ENCODE results near the gene RPS27A.
A peak's percentile ranks its signal among the peaks of the same experiment; 100 is the strongest.
"Not testable (repeated sequence)": the region's sequence is repeated elsewhere in the genome, so short reads cannot be mapped to it uniquely, and the experiment has no call there.

The RPS27A gene

GRCh38 chr2:55239656-55240222, 7.3 kb downstream of the RPS27A start:
- DNase-seq, result no peak

GRCh38 chr2:55241582-55241981, 9.1 kb downstream of the RPS27A start:
- not testable (repeated sequence) for DNase-seq

- no peak for DNase-seq
These were observed 10.1 kb downstream of the RPS27A start for GRCh38 chr2:55242617-55243016.

DNA sequence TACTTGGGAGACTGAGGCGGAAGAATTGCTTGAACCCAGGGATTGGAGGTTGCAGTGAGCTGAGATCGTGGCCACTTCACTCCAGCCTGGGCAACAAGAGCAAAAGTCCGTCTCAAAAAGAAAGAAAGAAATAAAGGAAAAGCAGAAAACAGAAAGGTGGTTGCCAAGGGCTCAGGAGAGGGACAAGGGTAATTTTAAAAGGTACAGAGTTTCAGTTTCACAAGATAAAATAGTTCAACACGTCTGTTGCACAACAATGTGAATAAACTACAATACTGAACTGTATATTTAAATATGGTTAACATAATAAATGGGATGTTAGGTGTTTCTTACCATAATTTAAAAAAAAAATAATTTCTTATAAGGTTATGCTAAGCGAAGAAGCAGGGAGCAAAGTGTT, 12.9 kb downstream of the RPS27A start:
- no peak for DNase-seq

DNA sequence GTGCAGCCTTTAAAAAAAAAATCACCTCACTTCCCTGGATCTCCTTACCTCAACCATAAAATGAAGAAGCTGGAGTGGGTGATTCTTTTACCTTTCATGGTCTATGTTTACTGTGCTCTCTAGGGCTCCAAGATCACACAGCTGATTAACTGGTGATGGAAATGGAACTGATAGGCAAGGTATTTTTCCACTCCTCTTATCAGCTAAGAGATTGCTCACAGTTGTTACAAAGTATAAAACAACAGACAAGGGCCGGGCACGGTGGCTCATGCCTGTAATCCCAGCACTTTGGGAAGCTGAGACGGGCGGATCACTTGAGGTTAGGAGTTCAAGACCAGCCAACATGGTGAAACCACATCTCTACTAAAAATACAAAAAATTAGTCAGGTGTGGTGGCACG, 14.5 kb downstream of the RPS27A start:
- no peak for DNase-seq

DNA sequence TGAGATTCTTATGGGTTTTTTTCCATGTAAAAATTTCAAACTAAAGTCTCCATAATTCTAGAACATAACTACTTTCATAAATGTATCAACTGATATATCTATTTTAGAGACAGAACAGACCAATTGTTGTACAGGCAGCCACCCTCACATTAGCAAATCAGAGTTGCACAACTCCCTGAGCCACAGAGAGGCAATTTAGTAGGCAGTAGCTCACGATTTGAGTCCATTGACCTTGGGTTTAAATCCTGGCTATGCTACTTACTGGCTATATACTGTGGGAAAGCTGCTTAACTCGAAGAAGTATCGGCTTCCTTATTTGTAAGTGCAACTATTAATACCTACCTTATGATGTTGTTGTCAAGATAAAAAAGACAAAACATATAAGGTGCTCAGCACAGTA, 20.3 kb downstream of the RPS27A start:
- no peak for DNase-seq

DNA sequence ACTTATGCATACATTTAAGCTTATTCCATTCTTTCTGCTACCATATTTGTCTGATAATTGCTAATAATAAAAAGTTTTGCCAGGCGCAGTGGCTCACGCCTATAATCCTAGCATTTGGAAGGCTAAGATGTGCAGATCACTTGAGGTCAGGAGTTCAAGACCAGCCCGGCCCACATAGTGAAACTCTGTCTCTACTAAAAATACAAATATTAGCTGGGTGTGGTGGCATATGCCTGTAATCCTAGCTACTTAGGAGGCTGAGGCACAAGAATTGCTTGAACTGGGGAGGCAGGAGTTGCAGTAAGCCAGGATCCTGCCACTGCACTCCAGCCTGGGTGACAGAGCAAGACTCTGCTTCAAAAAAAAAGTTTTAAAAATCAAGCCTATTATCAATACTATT, 27.1 kb downstream of the RPS27A start:
- not testable (repeated sequence) for DNase-seq

DNA sequence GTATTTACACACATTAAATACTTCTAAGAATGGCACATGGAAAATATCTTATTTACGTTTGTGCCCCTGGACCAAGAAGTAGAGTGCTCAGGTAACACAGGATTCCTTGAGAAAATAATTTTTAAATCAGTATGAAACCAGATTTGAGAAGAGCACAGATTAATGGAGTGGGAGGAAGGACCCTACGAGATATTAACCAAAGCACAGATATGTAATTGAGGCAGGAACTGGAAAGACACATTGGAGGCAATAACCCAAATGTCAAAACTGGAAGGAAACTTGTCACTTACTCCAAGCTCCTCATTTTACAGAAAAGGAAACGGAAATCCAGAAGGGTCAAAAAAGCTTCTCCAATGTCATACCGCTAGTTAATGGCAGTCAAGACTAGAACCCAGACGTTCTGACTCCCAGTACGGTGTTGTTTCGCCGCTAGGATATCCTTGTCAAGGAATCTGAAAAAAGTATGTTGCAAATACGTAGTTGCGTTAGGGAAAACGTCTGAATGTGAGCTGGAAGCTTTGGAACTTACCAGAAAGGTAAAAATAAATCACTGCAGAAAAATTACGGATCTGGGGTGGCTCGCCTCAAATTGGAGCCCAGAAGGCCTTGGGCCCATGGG, 35.9 kb downstream of the RPS27A start:
- DNase-seq, result no peak

DNA sequence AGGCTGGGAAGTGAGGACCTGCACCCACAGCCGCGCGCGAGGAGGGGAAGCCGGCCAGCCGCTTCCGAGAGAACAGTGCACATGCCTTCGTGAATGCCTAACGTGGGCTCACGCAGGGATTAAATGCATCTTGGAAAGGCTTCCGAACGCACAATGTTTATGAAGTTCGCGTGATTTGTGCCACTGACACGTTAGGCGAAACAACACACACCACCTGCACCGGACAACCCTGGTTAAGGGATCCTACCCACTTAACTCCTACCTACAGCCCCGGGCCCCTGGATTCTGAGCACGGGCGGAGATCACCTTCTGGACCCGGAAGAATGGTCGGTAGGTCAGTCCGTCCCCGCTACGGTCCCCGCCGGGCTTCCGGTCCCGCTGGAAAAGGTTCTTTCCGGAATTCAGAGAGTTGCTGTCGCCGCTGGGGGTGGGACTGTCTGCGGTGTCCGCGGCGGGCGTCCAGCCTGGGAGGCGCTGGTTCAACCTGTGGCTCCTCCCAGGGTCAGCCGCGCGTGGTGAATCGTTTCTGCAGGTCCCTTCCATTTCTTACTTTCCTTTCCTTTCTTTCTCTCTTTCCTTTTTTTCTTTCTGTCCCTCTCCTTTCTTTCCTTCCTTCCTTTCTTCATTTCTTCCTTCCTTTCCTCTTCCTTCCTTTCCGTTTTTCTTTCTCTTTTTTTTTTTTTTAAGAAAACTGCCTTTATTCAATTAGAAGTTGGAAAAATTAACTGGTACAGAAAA, 36.6 kb downstream of the RPS27A start, which contains the start of gene MTIF2:
Gene MTIF2 (minus strand): TSS at position 325 of the 738 bp plus-strand sequence. CDS start 5,373 bp downstream, outside the sequence.
- peak; percentile 95 for DNase-seq

GRCh38 chr2:55269645-55269990, 37.1 kb downstream of the RPS27A start:
- DNase-seq, result no peak

GRCh38 chr2:55274346-55274745, 41.9 kb downstream of the RPS27A start:
- not testable (repeated sequence) for DNase-seq

DNA sequence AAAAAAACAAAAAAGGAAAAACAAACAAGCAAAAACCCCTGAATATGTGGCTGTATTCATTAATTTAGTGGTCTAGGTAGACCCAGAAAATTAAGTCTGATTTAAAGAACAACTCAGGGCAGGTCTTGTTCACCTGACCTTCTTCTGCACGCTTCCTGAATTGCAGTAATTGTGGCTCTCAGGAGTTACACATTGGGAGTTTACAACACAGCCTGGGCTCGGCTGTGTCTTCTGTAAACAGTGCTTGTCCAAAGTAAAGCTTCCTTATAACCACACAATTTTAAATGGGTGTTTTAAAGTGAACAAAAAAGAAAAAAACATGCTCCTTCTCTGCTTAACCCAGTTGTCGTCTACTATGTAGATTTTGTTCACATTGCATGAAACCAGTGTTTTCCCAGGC, 44.8 kb downstream of the RPS27A start:
- DNase-seq, result no peak

DNA sequence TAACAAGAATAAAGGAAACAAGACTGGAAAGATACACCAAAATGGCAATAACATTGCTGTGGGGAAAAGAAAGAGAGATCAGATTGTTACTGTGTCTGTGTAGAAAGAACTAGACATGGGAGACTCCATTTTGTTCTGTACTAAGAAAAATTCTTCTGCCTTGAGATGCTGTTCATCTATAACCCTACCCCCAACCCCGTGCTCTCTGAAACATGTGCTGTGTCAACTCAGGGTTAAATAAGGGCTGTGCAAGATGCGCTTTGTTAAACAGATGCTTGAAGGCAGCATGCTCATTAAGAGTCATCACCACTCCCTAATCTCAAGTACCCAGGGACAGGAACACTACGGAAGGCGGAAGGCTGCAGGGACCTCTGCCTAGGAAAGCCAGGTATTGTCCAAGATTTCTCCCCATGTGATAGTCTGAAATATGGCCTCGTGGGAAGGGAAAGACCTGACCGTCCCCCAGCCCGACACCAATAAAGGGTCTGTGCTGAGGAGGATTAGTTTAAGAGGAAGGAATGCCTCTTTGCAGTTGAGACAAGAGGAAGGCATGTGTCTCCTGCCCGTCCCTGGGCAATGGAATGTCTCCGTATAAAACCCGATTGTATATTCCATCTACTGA, 46.8 kb downstream of the RPS27A start:
- DNase-seq, result not testable (repeated sequence)

DNA sequence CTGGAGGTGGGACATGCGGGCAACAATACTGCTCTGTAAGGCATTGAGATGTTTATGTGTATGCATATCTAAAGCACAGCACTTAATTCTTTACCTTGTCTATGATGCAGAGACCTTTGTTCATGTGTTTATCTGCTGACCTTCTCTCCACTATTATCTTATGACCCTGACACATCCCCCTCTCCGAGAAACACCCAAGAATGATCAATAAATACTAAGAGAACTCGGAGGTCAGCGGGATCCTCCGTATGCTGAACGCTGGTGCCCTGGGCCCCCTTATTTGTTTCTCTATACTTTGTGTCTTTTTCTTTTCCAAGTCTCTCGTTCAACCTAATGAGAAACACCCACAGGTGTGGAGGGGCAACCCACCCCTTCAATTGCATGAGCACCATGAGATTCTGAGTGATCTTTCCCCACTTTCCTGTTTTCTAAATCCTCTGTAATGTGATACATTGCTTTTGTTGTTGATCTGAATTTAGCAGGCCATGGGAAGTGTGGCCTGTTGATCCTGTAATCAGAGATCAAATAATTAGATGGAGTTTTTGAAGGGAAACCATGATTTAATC, 47.5 kb downstream of the RPS27A start:
- not testable (repeated sequence) for DNase-seq

GRCh38 chr2:55280851-55281546, 48.5 kb downstream of the RPS27A start:
- DNase-seq, result not testable (repeated sequence)

DNA sequence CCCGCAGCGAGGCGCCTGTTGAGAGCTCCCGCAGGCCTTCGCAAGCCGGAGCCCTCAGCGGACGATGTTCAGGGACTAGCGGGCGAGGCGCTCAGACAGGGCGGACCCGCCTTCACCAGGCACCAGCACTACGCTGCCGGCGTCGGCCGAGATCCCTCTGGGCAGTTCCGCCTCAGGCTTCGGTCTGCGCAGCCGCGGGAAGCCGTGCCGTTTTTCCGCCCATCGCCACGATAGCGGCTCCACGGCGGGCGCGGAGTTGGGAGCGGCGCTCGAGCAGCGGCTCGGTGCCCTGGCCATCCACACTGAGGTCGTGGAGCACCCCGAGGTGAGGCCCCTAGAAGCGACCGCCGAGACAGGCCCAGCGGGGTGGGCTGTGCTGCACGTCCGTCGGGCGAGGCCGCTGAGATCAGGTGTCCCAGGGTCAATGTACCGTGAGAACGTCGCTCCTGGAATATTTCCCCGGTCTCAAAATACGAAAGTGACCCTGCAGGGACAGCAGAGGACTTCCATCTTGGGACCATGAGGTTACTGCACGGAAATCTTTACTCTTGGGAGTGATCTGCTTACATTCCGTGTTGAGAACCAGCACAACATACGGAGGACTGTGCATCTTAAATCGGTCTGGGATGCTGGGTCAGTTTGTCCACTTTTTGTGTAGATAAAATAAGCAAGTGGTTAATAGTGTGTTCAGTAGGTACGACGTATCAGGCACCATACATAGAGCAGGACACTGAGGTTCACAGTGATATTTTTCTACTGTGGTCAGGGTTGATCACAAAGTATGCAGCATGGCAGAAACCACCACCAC, 49.8 kb downstream of the RPS27A start:
- peak; percentile 82 for DNase-seq

- no peak for DNase-seq
These were observed 50.6 kb downstream of the RPS27A start for GRCh38 chr2:55283083-55283482.

All from NCI-H510A (cell line).